Muscle layer of duodenum (tissue), 2 donors: ENCODE results near the gene TBX19.

ENCODE experiments used
- H3K27ac ChIP-seq: one replicate; pipeline ENCODE4 v1.7.0; 2013; ENCODE audit warnings: mild to moderate bottlenecking, low read length
- H3K27me3 ChIP-seq: one replicate; pipeline ENCODE4 v1.7.0; 2013; ENCODE audit warnings: low read depth, mild to moderate bottlenecking, control low read depth, low read length
- H3K36me3 ChIP-seq, 2 donors: one replicate each; pipeline ENCODE4 v1.7.0; 2013; ENCODE audit warnings: low read length in 2 of 2, control low read depth in 1 of 2, mild to moderate bottlenecking in 1 of 2; ENCODE audit not compliant: insufficient read depth in 2 of 2, control insufficient read depth in 1 of 2
- H3K4me1 ChIP-seq, 2 donors: one replicate each; pipeline ENCODE4 v1.7.0; 2013; ENCODE audit warnings: low read length in 2 of 2, mild to moderate bottlenecking in 2 of 2, control low read depth in 1 of 2, moderate library complexity in 1 of 2; ENCODE audit not compliant: insufficient read depth in 2 of 2, control insufficient read depth in 1 of 2
- H3K4me3 ChIP-seq, 2 donors: one replicate each; pipeline ENCODE4 v1.7.0; 2013; ENCODE audit warnings: low read length in 2 of 2, low read depth in 1 of 2, mild to moderate bottlenecking in 1 of 2
- H3K9me3 ChIP-seq, 2 donors: one replicate each; pipeline ENCODE4 v1.7.0; 2013; ENCODE audit warnings: low read length in 2 of 2, control low read depth in 1 of 2, mild to moderate bottlenecking in 1 of 2; ENCODE audit not compliant: control insufficient read depth in 1 of 2
- donor health status: healthy.

Gene TBX19

DNA sequence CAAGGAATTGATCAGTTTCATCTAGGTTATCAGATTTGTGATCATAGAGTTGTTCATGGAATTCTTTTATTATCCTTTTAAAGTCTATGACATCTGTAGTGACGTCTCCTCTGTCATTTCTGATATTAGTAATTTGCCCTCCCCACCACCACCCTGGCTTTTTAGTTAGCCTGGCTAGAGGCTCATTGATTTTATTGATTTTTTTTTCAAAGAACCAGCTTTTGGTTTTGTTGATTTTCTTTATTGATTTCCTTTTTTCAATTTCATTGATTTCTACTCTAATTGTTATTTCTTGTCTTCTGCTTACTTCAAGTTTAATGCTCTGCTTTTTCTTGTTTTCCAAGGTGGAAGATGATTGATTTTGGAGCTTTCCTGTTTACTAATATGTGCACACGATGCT, 23.3 kb upstream of the TBX19 start:
- H3K27ac ChIP-seq = no peak overlapping the region
- no peaks in the 10 kb centered on the region for H3K27me3 ChIP-seq
- H3K4me3 ChIP-seq = no peak overlapping the region
- H3K9me3 ChIP-seq = peaks cover 0 to 11% of the 10 kb centered on the region in 2 donors
- H3K4me1 ChIP-seq = peaks cover 0 to 14% of the 10 kb centered on the region in 2 donors
- peaks cover 0 to 9% of the 10 kb centered on the region in 2 donors for H3K36me3 ChIP-seq

DNA sequence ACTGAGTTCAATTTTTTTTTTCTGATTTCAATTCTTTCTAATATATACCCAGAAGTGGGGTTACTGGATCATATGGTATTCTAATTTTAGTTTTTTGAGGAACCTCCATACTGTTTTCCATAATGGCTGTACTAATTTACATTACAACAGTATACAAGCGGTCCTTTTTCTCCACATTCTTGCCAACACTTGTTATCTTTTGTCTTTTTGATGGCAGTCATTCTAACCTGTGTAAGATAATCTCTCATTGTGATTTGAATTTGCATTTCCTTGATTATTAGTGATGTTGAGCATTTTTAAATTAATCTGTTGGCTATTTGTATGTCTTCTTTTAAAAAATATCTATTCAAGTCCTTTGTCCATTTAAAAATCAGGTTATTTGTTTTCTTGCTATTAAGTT, 21.1 kb upstream of the TBX19 start:
- Histone ChIP-seq H3K27ac (no peak overlapping the region), H3K27me3 (no peaks in the 10 kb centered on the region), H3K4me3 (no peak overlapping the region), H3K9me3 (peaks cover 0 to 11% of the 10 kb centered on the region in 2 donors), H3K4me1 (peaks cover 0 to 9% of the 10 kb centered on the region in 2 donors), H3K36me3 (peaks cover 0 to 9% of the 10 kb centered on the region in 2 donors)

DNA sequence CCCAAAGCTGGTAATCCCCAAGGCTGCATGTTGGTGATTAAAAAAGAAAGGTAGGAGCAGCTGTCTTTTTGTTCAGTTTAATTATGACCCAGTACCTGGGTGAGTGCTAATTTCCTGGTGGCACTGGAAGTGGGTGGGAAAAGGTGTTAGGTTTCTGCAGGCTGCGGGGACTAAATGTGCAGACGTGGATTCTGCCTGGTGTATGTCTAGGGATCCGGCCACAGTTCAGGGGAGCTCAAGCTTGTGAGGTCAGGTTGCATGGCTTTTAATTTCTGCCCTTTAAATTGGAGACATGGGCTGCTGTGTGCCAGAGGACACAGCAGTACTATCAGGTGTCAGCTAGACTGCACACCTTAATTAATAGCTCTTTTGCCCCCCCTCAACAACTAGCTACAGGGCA, 20.3 kb upstream of the TBX19 start:
- peaks cover 0 to 11% of the 10 kb centered on the region in 2 donors for H3K9me3 ChIP-seq
- no peaks in the 10 kb centered on the region for H3K27me3 ChIP-seq
- peaks cover 0 to 9% of the 10 kb centered on the region in 2 donors for H3K4me1 ChIP-seq
- no peak overlapping the region for H3K27ac ChIP-seq
- H3K36me3 ChIP-seq = peaks cover 0 to 8% of the 10 kb centered on the region in 2 donors
- H3K4me3 ChIP-seq = no peak overlapping the region

DNA sequence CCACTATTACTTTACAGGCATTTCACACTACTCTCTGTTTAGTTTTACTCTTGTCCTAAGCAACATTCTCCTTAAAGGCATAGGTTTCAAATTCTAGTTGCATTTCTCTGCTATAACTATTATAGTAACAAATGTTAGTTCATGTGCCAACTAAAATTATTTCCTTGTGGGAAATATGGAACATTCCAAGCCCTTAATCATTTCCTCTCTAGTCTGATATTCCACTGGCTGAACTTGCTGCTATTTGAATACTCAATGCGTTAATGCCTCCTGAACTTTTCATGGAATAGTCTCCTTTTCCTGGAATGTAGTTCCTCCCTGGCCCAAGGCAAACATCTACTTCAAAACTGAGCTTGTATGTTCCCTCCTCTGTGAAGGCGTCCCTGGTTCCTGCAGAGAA, 19.3 kb upstream of the TBX19 start:
- Histone ChIP-seq H3K27ac (no peak overlapping the region), H3K27me3 (no peaks in the 10 kb centered on the region), H3K9me3 (peaks cover 0 to 3% of the 10 kb centered on the region in 2 donors), H3K4me1 (peaks cover 0 to 9% of the 10 kb centered on the region in 2 donors), H3K36me3 (peaks cover 0 to under 1% of the 10 kb centered on the region in 2 donors), H3K4me3 (no peak overlapping the region)

DNA sequence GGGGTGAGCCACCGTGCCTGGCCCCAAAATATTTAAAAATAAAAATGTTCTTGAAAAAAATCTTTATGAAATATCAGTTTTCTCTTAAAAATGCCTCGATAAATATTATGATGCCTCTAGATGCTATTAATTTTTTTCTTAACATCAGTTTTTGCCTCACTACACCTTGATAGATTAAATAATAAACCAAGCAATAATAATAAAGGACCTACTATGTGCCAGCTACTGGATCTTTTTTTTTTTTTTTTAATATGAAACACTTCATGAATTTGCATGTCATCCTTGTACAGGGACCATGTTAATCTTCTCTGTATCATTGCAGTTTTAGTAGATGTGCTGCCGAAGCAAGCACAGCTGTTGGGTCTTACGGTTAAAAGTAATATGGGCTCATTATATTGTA, 17.5 kb upstream of the TBX19 start:
- no peaks in the 10 kb centered on the region for H3K9me3 ChIP-seq
- no peak overlapping the region for H3K4me3 ChIP-seq
- H3K27ac ChIP-seq = no peak overlapping the region
- peaks cover 0 to 9% of the 10 kb centered on the region in 2 donors for H3K4me1 ChIP-seq
- H3K27me3 ChIP-seq = no peaks in the 10 kb centered on the region
- H3K36me3 ChIP-seq = no peaks in the 10 kb centered on the region

DNA sequence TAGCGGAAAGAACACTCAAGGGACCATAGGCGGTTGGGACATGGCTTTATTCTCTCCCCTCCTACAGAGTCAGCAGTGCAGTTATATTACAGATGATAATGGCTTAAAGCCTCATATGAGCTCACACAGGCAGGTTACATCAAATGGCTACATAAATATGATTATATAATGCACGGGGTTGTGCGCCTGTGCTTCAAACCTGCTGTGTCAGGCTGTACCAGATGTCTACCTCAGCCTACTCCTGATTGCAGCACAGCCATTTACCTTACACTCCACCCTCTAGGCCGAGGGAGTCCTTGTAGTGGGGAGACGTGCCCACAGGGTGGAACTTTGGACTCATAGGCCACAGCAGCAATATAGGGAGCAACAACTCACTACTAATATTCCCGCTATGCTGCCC, 16.4 kb upstream of the TBX19 start:
- H3K36me3 ChIP-seq = no peaks in the 10 kb centered on the region
- H3K27me3 ChIP-seq = no peaks in the 10 kb centered on the region
- H3K4me1 ChIP-seq = peaks cover 0 to 9% of the 10 kb centered on the region in 2 donors
- H3K9me3 ChIP-seq = no peaks in the 10 kb centered on the region
- no peak overlapping the region for H3K4me3 ChIP-seq
- H3K27ac ChIP-seq = no peak overlapping the region

DNA sequence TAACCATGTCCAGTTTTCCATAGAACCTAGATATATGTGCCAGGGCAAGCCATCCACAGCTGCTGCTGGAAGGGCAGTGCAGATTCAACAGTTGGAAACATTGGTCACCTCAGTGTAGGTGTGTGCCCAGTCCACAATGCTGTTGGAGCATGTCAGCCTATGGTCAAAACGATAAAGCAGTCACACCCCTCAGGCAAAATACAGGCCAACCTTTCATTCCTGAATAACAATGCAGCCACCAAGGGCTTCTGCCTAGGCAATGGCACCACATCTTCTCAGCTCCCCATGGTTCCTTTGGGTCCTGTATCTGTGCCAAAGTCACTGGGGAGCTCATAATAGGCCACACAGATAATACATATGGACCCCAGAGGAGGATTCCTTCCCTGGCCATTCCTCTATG, 15.1 kb upstream of the TBX19 start:
- no peak overlapping the region for H3K4me3 ChIP-seq
- H3K27ac ChIP-seq = no peak overlapping the region
- H3K36me3 ChIP-seq = no peaks in the 10 kb centered on the region
- no peaks in the 10 kb centered on the region for H3K27me3 ChIP-seq
- no peaks in the 10 kb centered on the region for H3K9me3 ChIP-seq
- H3K4me1 ChIP-seq = peaks cover 0 to 8% of the 10 kb centered on the region in 2 donors

DNA sequence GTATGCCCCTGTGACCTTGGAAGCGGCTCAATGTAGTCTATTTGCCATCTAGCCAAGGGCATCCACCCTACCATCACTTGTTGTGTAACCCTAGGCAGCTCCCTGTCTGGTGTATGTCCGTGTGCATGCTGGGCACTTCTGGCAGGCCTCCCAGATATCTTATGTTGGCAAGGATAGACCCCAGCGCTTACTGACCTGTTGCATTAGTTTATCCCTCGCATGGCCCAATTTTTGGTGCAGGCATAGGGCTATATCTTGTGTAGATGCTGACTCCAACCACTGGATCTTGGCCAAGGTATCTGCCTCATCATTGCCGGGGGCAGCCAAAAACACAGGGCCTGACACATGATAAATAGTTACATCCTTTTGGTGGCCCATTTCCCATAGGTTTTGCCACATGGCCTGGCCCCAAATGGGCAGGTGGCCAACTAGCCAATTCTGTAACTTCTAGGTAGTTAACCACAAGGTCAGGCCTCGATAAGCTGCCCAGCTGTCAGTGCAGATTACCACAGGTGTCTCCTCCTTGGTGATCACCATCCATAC, 14.0 kb upstream of the TBX19 start:
- Histone ChIP-seq H3K36me3 (no peaks in the 10 kb centered on the region), H3K27ac (no peak overlapping the region), H3K4me3 (no peak overlapping the region), H3K4me1 (no peaks in the 10 kb centered on the region), H3K27me3 (no peaks in the 10 kb centered on the region), H3K9me3 (no peaks in the 10 kb centered on the region)

DNA sequence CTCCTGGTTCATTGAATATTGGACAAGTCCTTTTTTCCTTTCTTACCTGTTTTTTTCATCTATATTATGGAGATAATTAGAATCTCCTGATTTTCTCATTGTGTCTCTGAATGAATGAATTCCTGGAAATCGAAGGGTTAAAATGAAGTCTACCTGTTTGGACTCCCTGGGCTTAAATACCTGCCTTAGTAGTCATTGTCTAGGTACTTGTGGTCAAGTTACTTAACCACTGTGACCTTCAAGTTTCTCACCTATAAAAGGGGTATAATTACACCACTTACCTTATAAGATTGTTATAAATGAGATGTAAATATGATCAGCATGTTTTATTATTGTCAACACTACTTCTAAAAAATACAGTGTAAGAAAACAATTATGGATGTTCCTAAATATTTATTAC, 9.0 kb upstream of the TBX19 start:
- no peaks in the 10 kb centered on the region for H3K36me3 ChIP-seq
- H3K27me3 ChIP-seq = no peaks in the 10 kb centered on the region
- no peak overlapping the region for H3K27ac ChIP-seq
- no peaks in the 10 kb centered on the region for H3K4me1 ChIP-seq
- peaks cover 0 to under 1% of the 10 kb centered on the region in 2 donors for H3K9me3 ChIP-seq
- H3K4me3 ChIP-seq = no peak overlapping the region

DNA sequence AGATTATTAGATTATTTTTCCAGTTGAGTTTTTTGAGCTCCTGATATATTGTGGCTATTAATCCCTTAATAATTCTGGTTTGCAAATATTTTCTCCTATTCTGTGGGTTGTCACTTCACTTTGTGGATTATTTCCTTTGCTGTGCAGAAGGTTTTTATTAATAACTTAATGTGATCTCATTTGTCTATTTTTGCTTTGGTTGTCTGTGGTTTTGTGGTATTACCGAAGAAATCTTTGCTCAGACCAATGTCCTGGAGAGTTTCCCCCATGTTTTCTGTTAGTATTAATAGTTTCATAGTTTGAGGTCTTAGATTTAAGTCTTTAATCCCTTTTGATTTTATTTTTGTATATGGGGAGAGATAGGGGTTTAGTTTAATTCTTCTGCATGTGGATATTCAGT, 7.1 kb upstream of the TBX19 start:
- Histone ChIP-seq H3K27ac (no peak overlapping the region), H3K4me3 (no peak overlapping the region), H3K36me3 (no peaks in the 10 kb centered on the region), H3K9me3 (peaks cover 0 to 7% of the 10 kb centered on the region in 2 donors), H3K4me1 (no peaks in the 10 kb centered on the region), H3K27me3 (no peaks in the 10 kb centered on the region)

DNA sequence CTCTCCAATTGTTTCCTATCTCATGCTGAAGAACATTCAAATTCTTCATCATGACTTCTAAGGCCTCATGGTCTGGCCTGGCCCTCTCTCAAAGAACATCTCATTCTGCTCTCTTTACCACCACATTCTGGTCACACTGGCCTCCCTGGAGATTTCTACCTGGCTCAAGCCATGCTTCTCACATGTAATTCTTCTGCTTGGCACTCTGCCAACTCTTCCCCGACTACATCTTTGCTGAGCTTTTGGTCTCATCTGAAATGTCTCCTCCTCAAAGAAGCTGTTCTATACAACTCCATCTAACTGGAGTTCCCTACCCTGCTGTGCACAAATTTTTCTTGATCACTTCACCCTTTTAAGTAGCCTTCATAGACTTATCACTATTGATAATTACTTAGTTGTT, 1.4 kb upstream of the TBX19 start:
- peaks cover 0 to 7% of the 10 kb centered on the region in 2 donors for H3K9me3 ChIP-seq
- no peak overlapping the region for H3K4me3 ChIP-seq
- no peaks in the 10 kb centered on the region for H3K36me3 ChIP-seq
- no peaks in the 10 kb centered on the region for H3K27me3 ChIP-seq
- H3K4me1 ChIP-seq = peaks cover 0 to 6% of the 10 kb centered on the region in 2 donors
- no peak overlapping the region for H3K27ac ChIP-seq

DNA sequence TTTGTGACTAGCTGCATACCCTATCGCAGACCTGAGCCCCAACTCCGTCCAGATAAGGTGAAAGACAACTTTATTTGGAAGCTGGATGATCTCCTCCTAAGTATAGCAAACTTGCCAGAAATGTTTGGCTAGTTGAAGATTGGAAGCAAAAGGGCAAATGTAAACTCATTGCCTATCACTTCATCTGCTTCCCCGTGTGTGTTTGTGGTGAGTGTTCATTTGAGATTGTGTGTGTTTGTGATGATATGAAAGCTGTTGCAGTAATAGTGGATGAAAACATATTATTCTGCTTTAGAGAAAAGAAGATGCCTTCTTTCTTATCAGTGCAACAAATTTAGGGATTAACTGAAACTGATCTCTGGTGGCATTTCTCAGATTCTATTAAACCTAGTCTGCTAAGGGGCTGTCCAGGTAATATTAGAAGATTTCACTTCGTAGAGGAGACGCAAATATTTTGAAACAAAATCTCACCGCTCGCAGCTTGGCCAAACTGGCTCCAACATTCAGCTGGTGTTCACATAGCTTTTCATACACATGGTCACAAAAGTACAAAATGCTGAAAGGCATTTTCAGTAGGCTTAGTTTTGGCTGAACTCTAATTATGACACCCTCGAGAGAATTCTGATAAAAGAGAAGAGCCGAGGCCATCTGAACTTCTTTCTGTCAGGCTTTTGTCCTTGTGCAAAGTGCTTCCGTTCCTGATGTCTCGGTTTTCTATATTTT, 1.1 kb downstream of the TBX19 start:
- no peak overlapping the region for H3K27ac ChIP-seq
- H3K27me3 ChIP-seq = no peaks in the 10 kb centered on the region
- H3K4me3 ChIP-seq = no peak overlapping the region
- H3K4me1 ChIP-seq = peaks cover 4 to 6% of the 10 kb centered on the region in 2 donors
- H3K9me3 ChIP-seq = peaks cover 0 to 6% of the 10 kb centered on the region in 2 donors
- no peaks in the 10 kb centered on the region for H3K36me3 ChIP-seq
